ENCODE data around the gene CPEB3.

DNA sequence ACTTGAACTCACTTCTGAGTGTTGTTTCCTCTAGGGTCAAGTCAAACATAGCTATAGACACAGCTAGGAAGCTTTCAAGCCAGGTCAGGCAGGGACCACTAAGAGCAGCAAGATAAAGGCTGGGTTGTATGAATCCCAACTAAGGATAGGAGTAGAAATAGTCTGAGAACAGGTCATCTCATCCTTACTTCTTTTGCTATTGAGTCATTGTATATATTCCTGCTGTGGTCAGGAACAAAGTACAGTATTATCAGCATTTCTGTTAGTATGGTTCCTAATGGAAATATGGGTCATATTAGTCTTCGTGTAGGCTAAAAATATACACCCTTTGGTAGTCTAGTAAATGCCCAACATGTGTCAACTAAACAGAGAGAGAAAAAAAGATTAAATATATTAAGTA, 222.0 kb downstream of the CPEB3 start:
- TF ChIP-seq, protein P1, sequence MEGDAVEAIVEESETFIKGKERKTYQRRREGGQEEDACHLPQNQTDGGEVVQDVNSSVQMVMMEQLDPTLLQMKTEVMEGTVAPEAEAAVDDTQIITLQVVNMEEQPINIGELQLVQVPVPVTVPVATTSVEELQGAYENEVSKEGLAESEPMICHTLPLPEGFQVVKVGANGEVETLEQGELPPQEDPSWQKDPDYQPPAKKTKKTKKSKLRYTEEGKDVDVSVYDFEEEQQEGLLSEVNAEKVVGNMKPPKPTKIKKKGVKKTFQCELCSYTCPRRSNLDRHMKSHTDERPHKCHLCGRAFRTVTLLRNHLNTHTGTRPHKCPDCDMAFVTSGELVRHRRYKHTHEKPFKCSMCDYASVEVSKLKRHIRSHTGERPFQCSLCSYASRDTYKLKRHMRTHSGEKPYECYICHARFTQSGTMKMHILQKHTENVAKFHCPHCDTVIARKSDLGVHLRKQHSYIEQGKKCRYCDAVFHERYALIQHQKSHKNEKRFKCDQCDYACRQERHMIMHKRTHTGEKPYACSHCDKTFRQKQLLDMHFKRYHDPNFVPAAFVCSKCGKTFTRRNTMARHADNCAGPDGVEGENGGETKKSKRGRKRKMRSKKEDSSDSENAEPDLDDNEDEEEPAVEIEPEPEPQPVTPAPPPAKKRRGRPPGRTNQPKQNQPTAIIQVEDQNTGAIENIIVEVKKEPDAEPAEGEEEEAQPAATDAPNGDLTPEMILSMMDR (IDR thresholded peaks at IDR 0.05 in 8 of 11, conservative IDR thresholded peaks at IDR 0.05 in 3 of 11), result no peak
- no peak for TF ChIP-seq POLR2A (IDR thresholded peaks at IDR 0.05)
